Measurements from ENCODE around the gene KCNH3. TPM values are rescaled to one million over a fixed set of nuclear protein-coding genes. Genes with fewer than 3 reads are reported as not detected.
A peak's percentile ranks its signal among the peaks of the same experiment; 100 is the strongest.

Gene KCNH3
- total and polyA plus RNA-seq, 2 of the 13 experiments (the other 11 are each of a cell fraction or from before 2014, with no cell fraction given) = 0.01 to 0.07 TPM

DNA sequence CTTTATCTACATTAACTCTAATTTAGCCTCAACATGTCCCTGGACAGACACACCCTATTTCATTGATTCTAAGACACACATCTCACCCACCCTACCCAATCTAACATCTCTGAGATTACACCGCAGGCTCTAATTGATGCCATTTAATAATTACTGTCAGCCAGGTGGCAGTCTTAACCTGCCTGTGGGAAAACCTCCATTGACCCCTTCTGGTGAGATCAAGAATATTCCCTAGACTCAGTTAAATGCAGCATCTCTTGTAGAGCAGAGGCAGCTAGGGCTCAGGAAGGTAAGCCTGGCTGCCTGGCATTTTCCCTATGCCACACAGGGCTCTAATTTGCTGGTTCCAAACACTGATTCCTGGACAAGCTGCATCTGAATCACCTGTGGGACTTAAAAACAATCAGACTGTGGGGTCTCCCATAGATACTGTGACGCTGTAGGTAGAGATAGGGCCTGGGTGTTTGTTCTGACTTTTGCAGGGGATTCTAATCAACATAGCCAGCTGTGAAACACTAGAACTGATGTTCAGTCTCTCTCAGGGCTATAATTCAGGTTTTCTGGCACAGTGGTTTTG, 14.8 kb downstream of the KCNH3 start (continued):
- TF ChIP-seq, protein P1, sequence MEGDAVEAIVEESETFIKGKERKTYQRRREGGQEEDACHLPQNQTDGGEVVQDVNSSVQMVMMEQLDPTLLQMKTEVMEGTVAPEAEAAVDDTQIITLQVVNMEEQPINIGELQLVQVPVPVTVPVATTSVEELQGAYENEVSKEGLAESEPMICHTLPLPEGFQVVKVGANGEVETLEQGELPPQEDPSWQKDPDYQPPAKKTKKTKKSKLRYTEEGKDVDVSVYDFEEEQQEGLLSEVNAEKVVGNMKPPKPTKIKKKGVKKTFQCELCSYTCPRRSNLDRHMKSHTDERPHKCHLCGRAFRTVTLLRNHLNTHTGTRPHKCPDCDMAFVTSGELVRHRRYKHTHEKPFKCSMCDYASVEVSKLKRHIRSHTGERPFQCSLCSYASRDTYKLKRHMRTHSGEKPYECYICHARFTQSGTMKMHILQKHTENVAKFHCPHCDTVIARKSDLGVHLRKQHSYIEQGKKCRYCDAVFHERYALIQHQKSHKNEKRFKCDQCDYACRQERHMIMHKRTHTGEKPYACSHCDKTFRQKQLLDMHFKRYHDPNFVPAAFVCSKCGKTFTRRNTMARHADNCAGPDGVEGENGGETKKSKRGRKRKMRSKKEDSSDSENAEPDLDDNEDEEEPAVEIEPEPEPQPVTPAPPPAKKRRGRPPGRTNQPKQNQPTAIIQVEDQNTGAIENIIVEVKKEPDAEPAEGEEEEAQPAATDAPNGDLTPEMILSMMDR (CRISPR knock-in tag; IDR thresholded peaks at IDR 0.05) = peak; percentile 64

DNA sequence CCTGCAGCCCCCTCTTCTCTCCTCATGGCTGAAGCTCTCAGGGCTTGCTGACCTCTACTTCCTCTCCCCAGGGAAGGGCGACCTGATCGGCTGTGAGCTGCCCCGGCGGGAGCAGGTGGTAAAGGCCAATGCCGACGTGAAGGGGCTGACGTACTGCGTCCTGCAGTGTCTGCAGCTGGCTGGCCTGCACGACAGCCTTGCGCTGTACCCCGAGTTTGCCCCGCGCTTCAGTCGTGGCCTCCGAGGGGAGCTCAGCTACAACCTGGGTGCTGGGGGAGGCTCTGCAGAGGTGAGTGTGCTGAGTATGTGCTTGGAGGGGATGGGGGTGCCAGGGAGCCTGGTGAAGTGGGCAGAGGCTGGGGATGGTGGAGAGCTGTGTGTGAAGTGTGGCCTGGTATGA, 15.4 kb downstream of the KCNH3 start:
- Histone ChIP-seq H3K4me3 (replicated peaks in 1 of 3; ENCODE audit: insufficient read depth in 1 of 3, low read depth in 2 of 3, low read length in 3 of 3) (no peak overlapping the region), H2AFZ (ENCODE audit: low read length) (no peak overlapping the region), H4K20me1 (ENCODE audit: insufficient read depth, low read length) (no peaks in the 10 kb centered on the region), H3K4me2 (ENCODE audit: low read depth, low read length) (no peak overlapping the region), H3K4me1 (ENCODE audit: insufficient read depth, low read length) (peaks cover 47% of the 10 kb centered on the region), H3K36me3 (replicated peaks in 1 of 2; ENCODE audit: control insufficient read depth in 1 of 2, insufficient read depth in 2 of 2, low read length in 2 of 2) (peaks cover 4 to 10% of the 10 kb centered on the region in 2 experiments; a peak in 4 of 5 replicates), H3K79me2 (ENCODE audit: insufficient read depth, low read length) (no peaks in the 10 kb centered on the region), H3K9ac (ENCODE audit: insufficient read depth, low read depth, low read length) (no peak overlapping the region), H3K27me3 (ENCODE audit: control insufficient read depth in 1 of 2, insufficient read depth in 2 of 2, low read length in 2 of 2) (no peaks in the 10 kb centered on the region), H3K27ac (ENCODE audit: extremely low read length, insufficient read depth, low read length) (no peak overlapping the region), H3K9me3 (ENCODE audit: low read length) (no peaks in the 10 kb centered on the region)
- intact Hi-C loops (cut with micrococcal nuclease; ENCODE audit: unreplicated experiment) (no loop called here), in situ Hi-C loops (cut with HindIII; ENCODE audit: extremely low pct_ligation_motif_present, low pct_unique_long_range_greater_than_20kb) (no loop called here)
- FAIRE-seq = no peak
- WGBS (ENCODE audit: low lambda C conversion rate) = 93% methylated on average over 9 of the region's 15 CpGs
- no peak for DNase-seq (ENCODE audit: low spot score)
- BruUV-seq (replicated peaks) = no TSS peak
- POLR2A ChIA-PET = interaction anchor here (1.9 kb wide), 1 partner anchor 187 kb away, joined by 6 read pairs; the partner anchor contains the start of gene SPATS2
- CTCF ChIA-PET (ENCODE audit: low intra/inter-chr PET ratio, low total read pairs) = interaction anchor here (1.1 to 1.3 kb wide), 2 partner anchors 17 to 26 kb away, joined by 4 to 5 read pairs; no protein-coding TSS in a partner anchor
- no peak for ATAC-seq
- TF ChIP-seq, protein P2, sequence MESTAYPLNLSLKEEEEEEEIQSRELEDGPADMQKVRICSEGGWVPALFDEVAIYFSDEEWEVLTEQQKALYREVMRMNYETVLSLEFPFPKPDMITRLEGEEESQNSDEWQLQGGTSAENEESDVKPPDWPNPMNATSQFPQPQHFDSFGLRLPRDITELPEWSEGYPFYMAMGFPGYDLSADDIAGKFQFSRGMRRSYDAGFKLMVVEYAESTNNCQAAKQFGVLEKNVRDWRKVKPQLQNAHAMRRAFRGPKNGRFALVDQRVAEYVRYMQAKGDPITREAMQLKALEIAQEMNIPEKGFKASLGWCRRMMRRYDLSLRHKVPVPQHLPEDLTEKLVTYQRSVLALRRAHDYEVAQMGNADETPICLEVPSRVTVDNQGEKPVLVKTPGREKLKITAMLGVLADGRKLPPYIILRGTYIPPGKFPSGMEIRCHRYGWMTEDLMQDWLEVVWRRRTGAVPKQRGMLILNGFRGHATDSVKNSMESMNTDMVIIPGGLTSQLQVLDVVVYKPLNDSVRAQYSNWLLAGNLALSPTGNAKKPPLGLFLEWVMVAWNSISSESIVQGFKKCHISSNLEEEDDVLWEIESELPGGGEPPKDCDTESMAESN (CRISPR knock-in tag; conservative IDR thresholded peaks at IDR 0.05) = no peak
- no peak for TF ChIP-seq CBX5 (CRISPR knock-in tag; IDR thresholded peaks at IDR 0.05; ENCODE audit: borderline replicate concordance)
- no peak for TF ChIP-seq ZMYM3 (CRISPR knock-in tag; IDR thresholded peaks at IDR 0.05)
- peak; percentile 87 for TF ChIP-seq AGO2 (optimal IDR thresholded peaks at IDR 0.05; ENCODE audit: low read depth, low read length)
- TF ChIP-seq ZNF282 (IDR thresholded peaks at IDR 0.05; ENCODE audit: partially characterized antibody) = no peak

All from HepG2 (cell line).